OCI-LY1 (cell line): Measurements from ENCODE around the gene AMPD2.
A peak's percentile ranks its signal among the peaks of the same experiment; 100 is the strongest.

Source experiments
- H2AFZ ChIP-seq: fragments of 200-600 bp; sonication (generic), shearing (Covaris generic); 2 replicates; pipeline ENCODE4 v1.6.0; 2014; ENCODE audit warnings: antibody characterized with exemption, mild to moderate bottlenecking, low read length
- H3F3A ChIP-seq: fragments of 200-600 bp; sonication (generic), shearing (Covaris generic); 2 replicates; pipeline ENCODE4 v1.6.0; 2014; ENCODE audit warnings: mild to moderate bottlenecking, antibody characterized with exemption, low read length, moderate library complexity; ENCODE audit not compliant: insufficient read depth
- H3K27ac ChIP-seq: fragments of 200-600 bp; sonication (generic); 2 replicates; pipeline ENCODE4 v1.5.1; 2014; ENCODE audit warnings: low read length, mixed run types, mild to moderate bottlenecking, low read depth; ENCODE audit not compliant: poor library complexity, severe bottlenecking
- H3K27me3 ChIP-seq: fragments of 200-600 bp; sonication (generic); 2 replicates; pipeline ENCODE4 v1.6.0; 2014; ENCODE audit warnings: antibody characterized with exemption, mild to moderate bottlenecking, low read length, moderate library complexity; ENCODE audit not compliant: insufficient read depth
- H3K36me3 ChIP-seq: fragments of 200-600 bp; sonication (generic); 2 replicates; pipeline ENCODE4 v1.6.1; 2014; ENCODE audit warnings: mild to moderate bottlenecking, antibody characterized with exemption, low read length, moderate library complexity, mixed read lengths; ENCODE audit not compliant: insufficient read depth
- H3K4me1 ChIP-seq: fragments of 200-600 bp; sonication (generic); 2 replicates; pipeline ENCODE4 v1.5.1; 2014; ENCODE audit warnings: mild to moderate bottlenecking, low read length, moderate library complexity; ENCODE audit not compliant: insufficient read depth, severe bottlenecking
- H3K4me2 ChIP-seq: fragments of 200-600 bp; sonication (generic), shearing (Covaris generic); 2 replicates; pipeline ENCODE4 v1.6.1; 2014; ENCODE audit warnings: low read length
- H3K4me3 ChIP-seq: fragments of 200-600 bp; sonication (generic); 2 replicates; pipeline ENCODE4 v1.5.1; 2014; ENCODE audit warnings: low read length, low read depth, mild to moderate bottlenecking, mixed read lengths; ENCODE audit not compliant: poor library complexity, severe bottlenecking
- H3K79me2 ChIP-seq: fragments of 200-600 bp; shearing (Covaris generic); 2 replicates; pipeline ENCODE4 v1.6.1; 2016; ENCODE audit warnings: mixed run types, low read length, mixed read lengths; ENCODE audit not compliant: insufficient read depth
- H3K9ac ChIP-seq: fragments of 200-600 bp; sonication (generic), shearing (Covaris generic); 2 replicates; pipeline ENCODE4 v1.6.1; 2014; ENCODE audit warnings: mild to moderate bottlenecking, low read length, mixed read lengths
- H3K9me2 ChIP-seq: fragments of 200-600 bp; sonication (generic), shearing (Covaris generic); 2 replicates; pipeline ENCODE4 v1.6.1; 2014; ENCODE audit warnings: low read depth, mild to moderate bottlenecking, low read length, mixed read lengths
- H3K9me3 ChIP-seq: fragments of 200-600 bp; shearing (Covaris generic); 2 replicates; pipeline ENCODE4 v1.6.1; 2014; ENCODE audit warnings: low read length, mixed read lengths
- H4K20me1 ChIP-seq: fragments of 200-600 bp; sonication (generic), shearing (Covaris generic); 2 replicates; pipeline ENCODE4 v1.6.0; 2016; ENCODE audit warnings: mild to moderate bottlenecking, low read length; ENCODE audit not compliant: insufficient read depth
- EZH2 ChIP-seq: fragments of 200-600 bp; sonication (generic), shearing (Covaris generic); IDR thresholded peaks from 2 replicates; pipeline ENCODE4 v1.8.0; 2017; ENCODE audit warnings: borderline replicate concordance, mixed run types, mild to moderate bottlenecking, antibody characterized with exemption, low read length, moderate library complexity, mixed read lengths
- TF ChIP-seq, protein P1 (sequence below): fragments of 200-600 bp; sonication (generic), shearing (Covaris generic); IDR thresholded peaks from 2 replicates; pipeline ENCODE4 v1.5.1; 2017; ENCODE audit warnings: mild to moderate bottlenecking, antibody characterized with exemption, low read length, moderate library complexity, mixed read lengths

The AMPD2 gene

DNA sequence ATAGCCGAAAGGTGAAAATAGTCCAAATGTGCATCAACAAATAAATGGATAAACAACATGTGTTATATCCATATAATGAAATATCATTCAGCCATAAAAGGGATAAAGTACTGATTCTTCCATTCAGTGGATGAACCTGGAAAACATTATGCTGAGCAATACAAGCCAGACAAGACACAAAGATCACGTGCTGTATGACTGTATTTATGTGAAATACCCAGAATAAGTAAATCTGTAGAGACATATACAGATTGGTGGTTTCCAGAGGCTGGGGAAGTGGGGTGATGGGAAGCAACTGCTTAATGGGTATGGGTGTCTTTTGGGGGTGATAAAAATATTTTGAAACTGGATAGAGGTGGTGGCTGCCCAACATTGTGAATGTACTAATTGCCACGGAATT, 23.0 kb downstream of the AMPD2 start:
- Histone ChIP-seq H3K27me3 (no peaks in the 10 kb centered on the region), H3K4me3 (no peak overlapping the region), H3K9me2 (no peaks in the 10 kb centered on the region), H3K4me2 (no peak overlapping the region), H4K20me1 (no peaks in the 10 kb centered on the region), H3K4me1 (no peaks in the 10 kb centered on the region), H3K9ac (no peak overlapping the region), H2AFZ (no peak overlapping the region), H3K27ac (no peak overlapping the region), H3F3A (no peaks in the 10 kb centered on the region), H3K9me3 (no peaks in the 10 kb centered on the region), H3K36me3 (no peaks in the 10 kb centered on the region), H3K79me2 (no peaks in the 10 kb centered on the region)
- TF ChIP-seq EZH2, result no peak
- TF ChIP-seq, protein P1, sequence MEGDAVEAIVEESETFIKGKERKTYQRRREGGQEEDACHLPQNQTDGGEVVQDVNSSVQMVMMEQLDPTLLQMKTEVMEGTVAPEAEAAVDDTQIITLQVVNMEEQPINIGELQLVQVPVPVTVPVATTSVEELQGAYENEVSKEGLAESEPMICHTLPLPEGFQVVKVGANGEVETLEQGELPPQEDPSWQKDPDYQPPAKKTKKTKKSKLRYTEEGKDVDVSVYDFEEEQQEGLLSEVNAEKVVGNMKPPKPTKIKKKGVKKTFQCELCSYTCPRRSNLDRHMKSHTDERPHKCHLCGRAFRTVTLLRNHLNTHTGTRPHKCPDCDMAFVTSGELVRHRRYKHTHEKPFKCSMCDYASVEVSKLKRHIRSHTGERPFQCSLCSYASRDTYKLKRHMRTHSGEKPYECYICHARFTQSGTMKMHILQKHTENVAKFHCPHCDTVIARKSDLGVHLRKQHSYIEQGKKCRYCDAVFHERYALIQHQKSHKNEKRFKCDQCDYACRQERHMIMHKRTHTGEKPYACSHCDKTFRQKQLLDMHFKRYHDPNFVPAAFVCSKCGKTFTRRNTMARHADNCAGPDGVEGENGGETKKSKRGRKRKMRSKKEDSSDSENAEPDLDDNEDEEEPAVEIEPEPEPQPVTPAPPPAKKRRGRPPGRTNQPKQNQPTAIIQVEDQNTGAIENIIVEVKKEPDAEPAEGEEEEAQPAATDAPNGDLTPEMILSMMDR, result no peak

DNA sequence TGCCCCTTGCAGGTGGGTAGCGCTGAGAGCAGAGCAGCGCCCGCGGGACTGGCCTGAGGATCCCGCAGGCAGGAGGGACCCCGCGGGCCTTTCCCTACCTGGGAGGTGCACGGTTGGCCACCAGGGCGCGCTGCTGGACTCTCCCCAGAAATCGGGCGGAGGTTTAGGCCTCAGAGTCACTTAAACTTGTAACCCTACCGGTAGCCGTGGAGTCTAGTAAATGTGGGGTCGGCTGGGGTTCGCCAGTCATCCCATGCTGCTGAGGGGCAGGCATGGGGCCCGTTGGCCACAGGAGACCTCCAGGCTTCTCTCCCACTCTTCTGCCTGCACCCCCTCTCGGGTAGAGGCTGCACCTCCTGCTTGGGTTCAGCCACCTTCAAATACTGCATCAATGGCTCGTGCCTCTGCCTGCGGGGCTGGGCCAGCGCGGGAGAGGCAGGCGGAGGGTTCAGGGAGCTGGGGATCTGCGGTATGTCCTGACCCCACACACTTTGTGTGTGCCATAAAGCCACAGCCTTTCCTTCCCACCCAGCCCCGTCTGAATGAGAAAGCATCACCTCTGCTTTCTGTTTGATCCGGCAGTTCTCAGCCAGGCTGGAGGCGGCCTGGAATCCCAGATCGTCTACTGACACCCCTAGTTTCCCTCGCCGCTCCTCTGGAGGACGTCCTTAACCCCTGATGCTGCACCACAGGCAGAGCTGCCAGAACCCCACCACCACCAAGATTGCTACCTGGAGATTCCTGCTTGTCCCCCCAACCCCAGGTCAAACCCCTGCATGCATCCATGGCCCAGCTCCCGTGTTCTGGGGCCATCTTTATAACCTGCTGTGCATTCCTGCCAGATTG, 24.0 kb downstream of the AMPD2 start:
- Histone ChIP-seq H3K4me3 (no peak overlapping the region), H3K9ac (no peak overlapping the region), H3F3A (no peaks in the 10 kb centered on the region), H3K36me3 (no peaks in the 10 kb centered on the region), H3K9me3 (no peaks in the 10 kb centered on the region), H3K4me1 (no peaks in the 10 kb centered on the region), H2AFZ (no peak overlapping the region), H4K20me1 (no peaks in the 10 kb centered on the region), H3K9me2 (no peaks in the 10 kb centered on the region), H3K4me2 (no peak overlapping the region; the same call in 1 of the 2 replicates), H3K27me3 (no peaks in the 10 kb centered on the region), H3K79me2 (no peaks in the 10 kb centered on the region), H3K27ac (no peak overlapping the region)
- no peak for TF ChIP-seq EZH2
- TF ChIP-seq, protein P1, result peak; percentile 85

- H4K20me1 ChIP-seq, result no peaks in the 10 kb centered on the region
- no peaks in the 10 kb centered on the region for H3K79me2 ChIP-seq
- no peak overlapping the region for H3K4me3 ChIP-seq
- no peaks in the 10 kb centered on the region for H3F3A ChIP-seq
- H3K9ac ChIP-seq, result no peak overlapping the region
- H3K9me3 ChIP-seq, result no peaks in the 10 kb centered on the region
- TF ChIP-seq, protein P1, result no peak
- no peak for TF ChIP-seq EZH2
- H3K4me1 ChIP-seq, result peaks cover 6% of the 10 kb centered on the region
- H3K27me3 ChIP-seq, result no peaks in the 10 kb centered on the region
- H3K36me3 ChIP-seq, result no peaks in the 10 kb centered on the region
- no peaks in the 10 kb centered on the region for H3K9me2 ChIP-seq
- H3K4me2 ChIP-seq, result no peak overlapping the region
- H2AFZ ChIP-seq, result no peak overlapping the region
- no peak overlapping the region for H3K27ac ChIP-seq
Observed at GRCh38 chr1:109644670-109645069, 25.0 kb downstream of the AMPD2 start.
